Nephron (organoid): ENCODE results near the gene TMEM42.

Experiments
- H3K27ac Mint-ChIP-seq, 3 experiments: 2 replicates each; pipeline ENCODE4 v1.8.0; 2020; ENCODE audit warnings: mixed read lengths in 3 of 3, mild to moderate bottlenecking in 2 of 3, moderate library complexity in 1 of 3
- H3K27me3 Mint-ChIP-seq: 2 replicates; pipeline ENCODE4 v1.8.0; 2021; ENCODE audit warnings: low read depth, mild to moderate bottlenecking, moderate library complexity, mixed read lengths
- H3K36me3 Mint-ChIP-seq: 2 replicates; pipeline ENCODE4 v1.8.0; 2020; ENCODE audit warnings: low read depth, mixed read lengths
- H3K4me1 Mint-ChIP-seq: 2 replicates; pipeline ENCODE4 v1.8.0; 2020; ENCODE audit warnings: mixed read lengths
- H3K4me3 Mint-ChIP-seq, 3 experiments: 2 replicates each; pipeline ENCODE4 v1.8.0; 2020; ENCODE audit warnings: mild to moderate bottlenecking in 3 of 3, mixed read lengths in 3 of 3, moderate library complexity in 2 of 3
- H3K9me3 Mint-ChIP-seq: 2 replicates; pipeline ENCODE4 v1.8.0; 2020; ENCODE audit warnings: mixed read lengths
- TF ChIP-seq, protein P1 (sequence below), 3 experiments: fragments of 200-600 bp; sonication (generic); IDR thresholded peaks; one replicate each; pipeline ENCODE4 v1.5.0; 2021; ENCODE audit warnings: antibody characterized with exemption in 3 of 3; ENCODE audit not compliant: unreplicated experiment in 3 of 3

TMEM42 gene

DNA sequence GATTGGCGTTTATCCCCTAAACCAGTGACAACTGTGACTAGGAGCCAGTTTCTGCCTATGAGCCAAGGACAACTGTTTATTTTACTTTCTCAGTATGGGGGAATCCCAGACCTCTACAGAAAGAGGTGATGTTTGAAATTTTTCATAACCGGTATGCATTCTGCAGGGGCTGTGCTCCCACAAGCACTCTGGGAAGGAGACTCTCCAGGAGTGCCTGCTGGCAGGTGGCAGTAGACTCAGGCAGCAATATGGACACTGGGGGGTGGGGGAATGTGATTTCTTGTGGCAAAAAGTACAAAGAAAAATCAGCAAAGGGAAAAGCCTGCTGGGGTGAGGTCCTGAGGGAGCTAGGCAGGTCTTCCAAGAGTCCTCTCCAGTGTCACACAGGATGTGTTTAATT lies 18.6 kb downstream of the TMEM42 start:
- Mint-ChIP-seq H3K4me3 (no peak overlapping the region), H3K36me3 (no peaks in the 10 kb centered on the region), H3K27me3 (peaks cover 15% of the 10 kb centered on the region), H3K27ac (no peak overlapping the region), H3K4me1 (peaks cover 5% of the 10 kb centered on the region), H3K9me3 (no peaks in the 10 kb centered on the region)
- TF ChIP-seq, protein P1, sequence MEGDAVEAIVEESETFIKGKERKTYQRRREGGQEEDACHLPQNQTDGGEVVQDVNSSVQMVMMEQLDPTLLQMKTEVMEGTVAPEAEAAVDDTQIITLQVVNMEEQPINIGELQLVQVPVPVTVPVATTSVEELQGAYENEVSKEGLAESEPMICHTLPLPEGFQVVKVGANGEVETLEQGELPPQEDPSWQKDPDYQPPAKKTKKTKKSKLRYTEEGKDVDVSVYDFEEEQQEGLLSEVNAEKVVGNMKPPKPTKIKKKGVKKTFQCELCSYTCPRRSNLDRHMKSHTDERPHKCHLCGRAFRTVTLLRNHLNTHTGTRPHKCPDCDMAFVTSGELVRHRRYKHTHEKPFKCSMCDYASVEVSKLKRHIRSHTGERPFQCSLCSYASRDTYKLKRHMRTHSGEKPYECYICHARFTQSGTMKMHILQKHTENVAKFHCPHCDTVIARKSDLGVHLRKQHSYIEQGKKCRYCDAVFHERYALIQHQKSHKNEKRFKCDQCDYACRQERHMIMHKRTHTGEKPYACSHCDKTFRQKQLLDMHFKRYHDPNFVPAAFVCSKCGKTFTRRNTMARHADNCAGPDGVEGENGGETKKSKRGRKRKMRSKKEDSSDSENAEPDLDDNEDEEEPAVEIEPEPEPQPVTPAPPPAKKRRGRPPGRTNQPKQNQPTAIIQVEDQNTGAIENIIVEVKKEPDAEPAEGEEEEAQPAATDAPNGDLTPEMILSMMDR (IDR thresholded peaks at IDR 0.05; ENCODE audit: unreplicated experiment in 3 of 3): no peak

DNA sequence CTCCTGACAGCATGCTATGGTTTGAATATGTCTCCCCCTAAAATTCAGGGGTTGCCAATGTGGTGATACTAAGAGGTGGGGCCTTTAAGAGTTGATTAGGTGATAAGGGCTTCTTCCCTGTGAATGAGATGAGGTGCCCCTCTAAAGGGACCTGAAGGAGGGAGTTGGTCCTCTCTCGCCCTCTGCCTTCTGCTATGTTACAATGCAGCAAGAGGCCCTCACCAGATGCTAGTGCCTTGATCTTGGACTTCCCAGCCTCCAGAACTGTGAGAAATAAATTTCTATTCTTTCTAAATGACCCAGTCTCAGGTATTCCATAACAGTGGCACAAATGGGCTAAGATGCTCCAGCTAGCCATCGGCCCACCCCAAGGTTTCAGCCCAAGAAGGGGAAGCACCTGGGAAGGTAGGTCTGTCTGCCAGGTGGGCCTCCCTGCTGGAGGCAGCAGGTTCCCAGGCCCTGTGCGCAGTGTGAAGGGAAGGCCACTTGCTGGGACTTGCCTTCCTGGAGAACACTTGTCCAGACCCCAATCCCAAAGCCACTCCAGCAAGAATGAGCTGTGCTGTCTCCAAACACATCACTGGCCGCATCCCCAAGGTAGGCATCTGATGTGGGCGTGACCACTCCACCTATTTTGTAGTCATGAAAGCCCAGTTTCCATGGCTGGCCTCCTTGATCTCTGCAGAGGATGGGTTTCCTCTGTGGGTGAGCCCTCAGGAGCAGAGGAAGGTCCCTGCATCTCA lies 21.7 kb downstream of the TMEM42 start:
- peaks cover 29% of the 10 kb centered on the region for H3K27me3 Mint-ChIP-seq
- TF ChIP-seq, protein P1 (IDR thresholded peaks at IDR 0.05; ENCODE audit: unreplicated experiment in 3 of 3): no peak
- no peak overlapping the region for H3K27ac Mint-ChIP-seq
- H3K4me3 Mint-ChIP-seq: no peak overlapping the region
- no peaks in the 10 kb centered on the region for H3K36me3 Mint-ChIP-seq
- no peaks in the 10 kb centered on the region for H3K9me3 Mint-ChIP-seq
- H3K4me1 Mint-ChIP-seq: peaks cover 5% of the 10 kb centered on the region

- H3K27ac Mint-ChIP-seq: no peak overlapping the region
- H3K9me3 Mint-ChIP-seq: no peaks in the 10 kb centered on the region
- no peak overlapping the region for H3K4me3 Mint-ChIP-seq
- no peaks in the 10 kb centered on the region for H3K36me3 Mint-ChIP-seq
- H3K27me3 Mint-ChIP-seq: peaks cover 29% of the 10 kb centered on the region
- TF ChIP-seq, protein P1 (IDR thresholded peaks at IDR 0.05; ENCODE audit: unreplicated experiment in 3 of 3): no peak
- H3K4me1 Mint-ChIP-seq: peaks cover 5% of the 10 kb centered on the region
Observed at GRCh38 chr3:44883999-44884431, 22.3 kb downstream of the TMEM42 start.

DNA sequence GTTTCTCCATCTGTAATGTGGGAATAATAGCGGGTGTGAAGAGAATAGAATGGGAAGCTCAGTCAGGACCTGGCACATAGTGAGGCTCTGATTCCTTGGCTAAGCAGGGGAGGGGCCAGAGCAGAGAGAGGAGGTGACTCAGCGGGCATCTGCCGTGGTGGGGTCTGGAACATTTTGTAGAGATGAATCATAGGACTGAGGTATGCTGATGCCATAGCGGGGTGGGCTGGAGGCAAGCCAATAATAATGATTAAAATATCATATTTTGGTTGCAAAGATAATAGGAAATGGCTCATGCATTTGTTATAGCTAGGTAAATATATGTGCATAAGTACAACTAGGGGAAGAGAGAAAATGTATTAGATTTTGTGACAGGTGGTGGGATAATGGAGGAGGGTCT lies 23.9 kb downstream of the TMEM42 start:
- Mint-ChIP-seq H3K4me1 (peaks cover 5% of the 10 kb centered on the region), H3K36me3 (no peaks in the 10 kb centered on the region), H3K9me3 (no peaks in the 10 kb centered on the region), H3K27ac (no peak overlapping the region), H3K4me3 (no peak overlapping the region), H3K27me3 (peaks cover 24% of the 10 kb centered on the region)
- TF ChIP-seq, protein P1 (IDR thresholded peaks at IDR 0.05; ENCODE audit: unreplicated experiment in 3 of 3): no peak

- Mint-ChIP-seq H3K9me3 (no peaks in the 10 kb centered on the region), H3K27me3 (peaks cover 27% of the 10 kb centered on the region), H3K27ac (no peak overlapping the region), H3K4me3 (no peak overlapping the region), H3K4me1 (peaks cover 5% of the 10 kb centered on the region), H3K36me3 (no peaks in the 10 kb centered on the region)
- TF ChIP-seq, protein P1 (IDR thresholded peaks at IDR 0.05; ENCODE audit: unreplicated experiment in 3 of 3): no peak
Observed at GRCh38 chr3:44886561-44886960, 24.8 kb downstream of the TMEM42 start.

DNA sequence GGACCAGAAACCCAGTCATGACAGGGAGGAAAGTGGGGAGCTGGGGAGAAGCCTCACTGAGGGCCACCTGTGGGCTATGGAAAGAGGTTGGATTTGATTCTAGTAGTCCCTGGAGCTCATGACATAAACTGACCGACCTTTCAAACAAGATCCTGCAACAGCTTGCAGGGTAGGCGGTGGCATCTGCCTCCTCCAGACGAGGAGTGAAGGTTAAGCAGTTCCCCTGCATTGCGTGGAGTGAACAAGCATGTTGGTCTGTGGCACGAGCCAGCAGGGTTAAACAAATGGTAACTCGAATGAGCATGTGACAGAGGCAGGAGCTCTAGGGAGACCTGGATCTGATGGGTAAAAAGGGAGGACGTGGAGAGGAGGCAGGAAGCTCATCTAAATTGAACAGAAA lies 25.4 kb downstream of the TMEM42 start:
- Mint-ChIP-seq H3K27ac (no peak overlapping the region), H3K36me3 (no peaks in the 10 kb centered on the region), H3K9me3 (no peaks in the 10 kb centered on the region), H3K4me1 (peaks cover 5% of the 10 kb centered on the region), H3K4me3 (no peak overlapping the region), H3K27me3 (peaks cover 27% of the 10 kb centered on the region)
- TF ChIP-seq, protein P1 (IDR thresholded peaks at IDR 0.05; ENCODE audit: unreplicated experiment in 3 of 3): no peak
